ENCODE data around the gene STX11. TPM values are rescaled to one million over a fixed set of nuclear protein-coding genes. Genes with fewer than 3 reads are reported as not detected.
A peak's percentile ranks its signal among the peaks of the same experiment; 100 is the strongest.

The STX11 gene
- total RNA-seq, 1 experiment from 2014 or later, result 0.69 TPM

DNA sequence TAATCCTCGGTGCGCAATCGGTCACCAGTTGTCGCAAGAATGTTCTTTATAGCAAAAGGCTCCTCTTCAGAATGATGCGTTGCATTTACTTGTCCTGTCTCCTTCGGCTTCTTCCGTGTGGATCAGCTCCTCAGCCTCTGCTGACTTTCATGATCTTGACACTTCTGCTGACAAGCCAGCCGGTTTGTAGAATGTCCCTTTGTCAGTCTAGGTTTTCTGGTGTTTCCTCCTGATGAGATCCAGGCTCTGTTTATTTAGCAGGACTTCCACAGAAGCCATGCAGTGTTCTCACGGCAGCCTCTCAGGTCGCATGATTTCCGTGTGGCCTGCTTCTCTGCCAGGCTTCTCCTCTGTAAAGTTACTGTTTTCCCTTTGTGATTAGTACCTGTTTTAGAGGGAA lies 66.9 kb downstream of the STX11 start:
- no TSS peak for BruUV-seq (replicated peaks)
- Histone ChIP-seq H3K27me3 (ENCODE audit: insufficient read depth, low read length) (no peaks in the 10 kb centered on the region), H3K4me3 (replicated peaks in 1 of 2; ENCODE audit: low read depth in 1 of 2, low read length in 2 of 2) (peak overlapping the region in 1 of 2 experiments; percentile 58; a peak in 1 of 4 replicates), H3K27ac (ENCODE audit: low read depth, low read length) (no peak overlapping the region), H2AFZ (ENCODE audit: low read depth, low read length, poor library complexity, severe bottlenecking) (peak overlapping the region; percentile 91), H3K4me2 (ENCODE audit: low read length) (peak overlapping the region; percentile 77), H3K9ac (ENCODE audit: low read length) (no peak overlapping the region), H4K20me1 (ENCODE audit: insufficient read depth) (no peaks in the 10 kb centered on the region), H3K9me2 (ENCODE audit: insufficient read depth) (no peaks in the 10 kb centered on the region), H3K4me1 (ENCODE audit: control insufficient read depth in 1 of 2, insufficient read depth in 2 of 2, low read length in 2 of 2) (peaks cover 7 to 22% of the 10 kb centered on the region in 2 experiments; a peak in 3 of 4 replicates), H3K9me3 (ENCODE audit: control insufficient read depth in 1 of 2, insufficient read depth in 1 of 2, low read depth in 1 of 2, low read length in 2 of 2) (peaks cover 0 to 9% of the 10 kb centered on the region in 2 experiments; a peak in 1 of 4 replicates), H3K79me2 (ENCODE audit: insufficient read depth, low read length) (no peaks in the 10 kb centered on the region), H3K36me3 (ENCODE audit: control insufficient read depth in 1 of 2, insufficient read depth in 2 of 2, low read length in 2 of 2) (no peaks in the 10 kb centered on the region)
- no peak for ATAC-seq
- DNase-seq (ENCODE audit: low read depth, low spot score), result no peak
- CTCF ChIA-PET, result interaction anchor here (1.0 to 1.8 kb wide), 2 partner anchors 112 to 364 kb away, joined by 3 to 6 read pairs; no protein-coding TSS in a partner anchor
- POLR2A ChIA-PET, result no interaction called here
- intact Hi-C loops (cut with micrococcal nuclease), result loop anchor here (2.0 to 5.0 kb wide), 5 partner anchors 70 to 640 kb away; no protein-coding TSS in a partner anchor
- RAD21 ChIA-PET (ENCODE audit: low non-redundant PET in 1 of 2, low total read pairs in 2 of 2, uncharacterized antibody in 2 of 2, unreplicated experiment in 2 of 2), result interaction anchor here in 1 of 2 experiments (0.7 kb wide), 1 partner anchor 66 kb away, joined by 3 read pairs; no protein-coding TSS in a partner anchor
- no peak for TF ChIP-seq ZFX (IDR thresholded peaks at IDR 0.05)
- TF ChIP-seq EZH2phosphoT487 (IDR thresholded peaks at IDR 0.05; ENCODE audit: borderline replicate concordance), result no peak
- no peak for TF ChIP-seq JUND (IDR thresholded peaks at IDR 0.05)
- TF ChIP-seq, protein P1, sequence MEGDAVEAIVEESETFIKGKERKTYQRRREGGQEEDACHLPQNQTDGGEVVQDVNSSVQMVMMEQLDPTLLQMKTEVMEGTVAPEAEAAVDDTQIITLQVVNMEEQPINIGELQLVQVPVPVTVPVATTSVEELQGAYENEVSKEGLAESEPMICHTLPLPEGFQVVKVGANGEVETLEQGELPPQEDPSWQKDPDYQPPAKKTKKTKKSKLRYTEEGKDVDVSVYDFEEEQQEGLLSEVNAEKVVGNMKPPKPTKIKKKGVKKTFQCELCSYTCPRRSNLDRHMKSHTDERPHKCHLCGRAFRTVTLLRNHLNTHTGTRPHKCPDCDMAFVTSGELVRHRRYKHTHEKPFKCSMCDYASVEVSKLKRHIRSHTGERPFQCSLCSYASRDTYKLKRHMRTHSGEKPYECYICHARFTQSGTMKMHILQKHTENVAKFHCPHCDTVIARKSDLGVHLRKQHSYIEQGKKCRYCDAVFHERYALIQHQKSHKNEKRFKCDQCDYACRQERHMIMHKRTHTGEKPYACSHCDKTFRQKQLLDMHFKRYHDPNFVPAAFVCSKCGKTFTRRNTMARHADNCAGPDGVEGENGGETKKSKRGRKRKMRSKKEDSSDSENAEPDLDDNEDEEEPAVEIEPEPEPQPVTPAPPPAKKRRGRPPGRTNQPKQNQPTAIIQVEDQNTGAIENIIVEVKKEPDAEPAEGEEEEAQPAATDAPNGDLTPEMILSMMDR (IDR thresholded peaks at IDR 0.05 in 2 of 3, conservative IDR thresholded peaks at IDR 0.05 in 1 of 3; ENCODE audit: borderline replicate concordance in 1 of 3, insufficient read depth in 1 of 3, low read depth in 2 of 3, low read length in 2 of 3), result no peak
- TF ChIP-seq SRF (IDR thresholded peaks at IDR 0.05; ENCODE audit: low read depth), result no peak
- TF ChIP-seq, protein P2, sequence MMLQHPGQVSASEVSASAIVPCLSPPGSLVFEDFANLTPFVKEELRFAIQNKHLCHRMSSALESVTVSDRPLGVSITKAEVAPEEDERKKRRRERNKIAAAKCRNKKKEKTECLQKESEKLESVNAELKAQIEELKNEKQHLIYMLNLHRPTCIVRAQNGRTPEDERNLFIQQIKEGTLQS (IDR thresholded peaks at IDR 0.05), result no peak
- TF ChIP-seq POLR2AphosphoS5 (IDR thresholded peaks at IDR 0.05; ENCODE audit: low read depth, low read length), result no peak
- TF ChIP-seq SP1 (IDR thresholded peaks at IDR 0.05; ENCODE audit: low read depth), result no peak
